ENCODE data around the gene ANXA8L1. TPM values are rescaled to one million over a fixed set of nuclear protein-coding genes. Genes with fewer than 3 reads are reported as not detected.
"Not testable (repeated sequence)": the region's sequence is repeated elsewhere in the genome, so short reads cannot be mapped to it uniquely, and the experiment has no call there.

The ANXA8L1 gene
- total RNA-seq, 1 experiment from 2014 or later = not detected

GRCh38 chr10:46396441-46397279 is 21.1 kb downstream of the ANXA8L1 start:
- in situ Hi-C loops (cut with HindIII; ENCODE audit: low sequenced_read_pairs); DNase-seq (ENCODE audit: low spot score): not testable (repeated sequence)

GRCh38 chr10:46397767-46398166 is 22.2 kb downstream of the ANXA8L1 start:
- in situ Hi-C loops (cut with HindIII; ENCODE audit: low sequenced_read_pairs); DNase-seq (ENCODE audit: low spot score): not testable (repeated sequence)

- not testable (repeated sequence) for DNase-seq (ENCODE audit: low spot score)
Measured at GRCh38 chr10:46398212-46398886, 22.8 kb downstream of the ANXA8L1 start.

GRCh38 chr10:46409556-46409955 is 34.0 kb downstream of the ANXA8L1 start:
- in situ Hi-C loops (cut with HindIII; ENCODE audit: low sequenced_read_pairs) = not testable (repeated sequence)

More at GRCh38 chr10:46398212-46398886, 22.8 kb downstream of the ANXA8L1 start:
- in situ Hi-C loops (cut with HindIII; ENCODE audit: low sequenced_read_pairs) = not testable (repeated sequence)

GRCh38 chr10:46411123-46411522 is 35.5 kb downstream of the ANXA8L1 start:
- in situ Hi-C loops (cut with HindIII; ENCODE audit: low sequenced_read_pairs) = not testable (repeated sequence)

More at GRCh38 chr10:46409556-46409955, 34.0 kb downstream of the ANXA8L1 start:
- DNase-seq (ENCODE audit: low spot score) = not testable (repeated sequence)

GRCh38 chr10:46412665-46413064 is 37.1 kb downstream of the ANXA8L1 start:
- in situ Hi-C loops (cut with HindIII; ENCODE audit: low sequenced_read_pairs); DNase-seq (ENCODE audit: low spot score): not testable (repeated sequence)

More at GRCh38 chr10:46411123-46411522, 35.5 kb downstream of the ANXA8L1 start:
- not testable (repeated sequence) for DNase-seq (ENCODE audit: low spot score)

GRCh38 chr10:46415291-46415690 is 39.7 kb downstream of the ANXA8L1 start:
- in situ Hi-C loops (cut with HindIII; ENCODE audit: low sequenced_read_pairs); DNase-seq (ENCODE audit: low spot score): not testable (repeated sequence)

- DNase-seq (ENCODE audit: low spot score) = not testable (repeated sequence)
Measured at GRCh38 chr10:46418283-46418682, 42.7 kb downstream of the ANXA8L1 start.

GRCh38 chr10:46419570-46420379 is 44.2 kb downstream of the ANXA8L1 start:
- in situ Hi-C loops (cut with HindIII; ENCODE audit: low sequenced_read_pairs) = not testable (repeated sequence)

More at GRCh38 chr10:46418283-46418682, 42.7 kb downstream of the ANXA8L1 start:
- in situ Hi-C loops (cut with HindIII; ENCODE audit: low sequenced_read_pairs) = not testable (repeated sequence)

GRCh38 chr10:46423550-46423949 is 48.0 kb downstream of the ANXA8L1 start:
- in situ Hi-C loops (cut with HindIII; ENCODE audit: low sequenced_read_pairs) = not testable (repeated sequence)

More at GRCh38 chr10:46419570-46420379, 44.2 kb downstream of the ANXA8L1 start:
- DNase-seq (ENCODE audit: low spot score) = not testable (repeated sequence)

GRCh38 chr10:46440942-46441341 is 65.4 kb downstream of the ANXA8L1 start:
- DNase-seq (ENCODE audit: low spot score); in situ Hi-C loops (cut with HindIII; ENCODE audit: low sequenced_read_pairs): not testable (repeated sequence)

More at GRCh38 chr10:46423550-46423949, 48.0 kb downstream of the ANXA8L1 start:
- DNase-seq (ENCODE audit: low spot score) = not testable (repeated sequence)

Other genes with a start within 250 kb of the ANXA8L1 start
- gene ANTXRL, start 88.8 kb upstream of the ANXA8L1 start, total RNA-seq (2014; rRNA removed; shearing (Covaris generic)) = not detected in 2 replicates
- gene NPY4R, start 90.2 kb downstream of the ANXA8L1 start, total RNA-seq (2014; rRNA removed; shearing (Covaris generic)) = not detected in 2 replicates
- not detected in 2 replicates for gene GPRIN2, start 180.9 kb downstream of the ANXA8L1 start, total RNA-seq (2014; rRNA removed; shearing (Covaris generic))
- not detected in 2 replicates for gene SYT15, start 203.4 kb downstream of the ANXA8L1 start, total RNA-seq (2014; rRNA removed; shearing (Covaris generic))